Neural crest cell (in vitro differentiated cells): ENCODE results near the gene PNPLA1. TPM values are rescaled to one million over a fixed set of nuclear protein-coding genes. Genes with fewer than 3 reads are reported as not detected.

Experiments used
- DNase-seq: peaks from one replicate; pipeline ENCODE4 v3.0.0; 2021; ENCODE audit warnings: low read depth, mixed read lengths, low spot score
- H3K27ac Mint-ChIP-seq: one replicate; pipeline ENCODE4 v1.8.0; 2021; ENCODE audit warnings: mild to moderate bottlenecking, mixed read lengths; ENCODE audit not compliant: unreplicated experiment
- H3K27me3 Mint-ChIP-seq: 2 replicates; pipeline ENCODE4 v1.8.0; 2021; ENCODE audit warnings: low read depth, mild to moderate bottlenecking, mixed read lengths
- H3K36me3 Mint-ChIP-seq: 2 replicates; pipeline ENCODE4 v1.8.0; 2021; ENCODE audit warnings: low read depth, mild to moderate bottlenecking, mixed read lengths
- H3K4me1 Mint-ChIP-seq: 2 replicates; pipeline ENCODE4 v1.8.0; 2021; ENCODE audit warnings: mixed read lengths
- H3K4me3 Mint-ChIP-seq: one replicate; pipeline ENCODE4 v1.8.0; 2021; ENCODE audit warnings: mild to moderate bottlenecking, mixed read lengths
- H3K9me3 Mint-ChIP-seq: 2 replicates; pipeline ENCODE4 v1.8.0; 2021; ENCODE audit warnings: mixed read lengths
- total RNA-seq: library from RNA; stranded (reverse); gene quantifications from 2 replicates; pipeline ENCODE4 v1.2.1, GENCODE V29; 2021
- TF ChIP-seq, protein P1 (sequence below): fragments of 200-600 bp; sonication (generic); conservative IDR thresholded peaks from 2 replicates; pipeline ENCODE4 v1.5.0; 2021; ENCODE audit warnings: antibody characterized with exemption, mild to moderate bottlenecking

PNPLA1 gene
- total RNA-seq, 1 donor from 2014 or later: not detected

DNA sequence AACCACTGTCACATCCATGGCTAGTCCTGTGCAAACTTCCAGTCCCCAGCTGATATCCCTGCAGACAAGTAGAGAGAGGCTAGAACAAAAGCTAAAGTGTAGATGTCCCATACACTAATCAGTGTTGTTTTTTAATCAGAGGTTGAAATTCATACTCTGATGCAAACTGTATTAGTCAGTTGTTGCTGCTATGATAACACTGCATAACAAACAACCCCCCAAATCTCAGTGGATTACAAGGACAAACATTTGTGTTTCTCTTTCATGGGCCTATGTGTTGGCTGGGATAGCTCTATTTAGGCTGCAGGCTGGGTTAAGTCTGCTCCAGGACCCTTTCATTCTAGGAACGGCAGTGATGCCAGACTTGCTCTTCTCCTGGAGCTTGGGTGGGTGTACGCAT, 40.0 kb downstream of the PNPLA1 start:
- no peaks in the 10 kb centered on the region for H3K27me3 Mint-ChIP-seq
- H3K9me3 Mint-ChIP-seq: no peaks in the 10 kb centered on the region
- TF ChIP-seq, protein P1, sequence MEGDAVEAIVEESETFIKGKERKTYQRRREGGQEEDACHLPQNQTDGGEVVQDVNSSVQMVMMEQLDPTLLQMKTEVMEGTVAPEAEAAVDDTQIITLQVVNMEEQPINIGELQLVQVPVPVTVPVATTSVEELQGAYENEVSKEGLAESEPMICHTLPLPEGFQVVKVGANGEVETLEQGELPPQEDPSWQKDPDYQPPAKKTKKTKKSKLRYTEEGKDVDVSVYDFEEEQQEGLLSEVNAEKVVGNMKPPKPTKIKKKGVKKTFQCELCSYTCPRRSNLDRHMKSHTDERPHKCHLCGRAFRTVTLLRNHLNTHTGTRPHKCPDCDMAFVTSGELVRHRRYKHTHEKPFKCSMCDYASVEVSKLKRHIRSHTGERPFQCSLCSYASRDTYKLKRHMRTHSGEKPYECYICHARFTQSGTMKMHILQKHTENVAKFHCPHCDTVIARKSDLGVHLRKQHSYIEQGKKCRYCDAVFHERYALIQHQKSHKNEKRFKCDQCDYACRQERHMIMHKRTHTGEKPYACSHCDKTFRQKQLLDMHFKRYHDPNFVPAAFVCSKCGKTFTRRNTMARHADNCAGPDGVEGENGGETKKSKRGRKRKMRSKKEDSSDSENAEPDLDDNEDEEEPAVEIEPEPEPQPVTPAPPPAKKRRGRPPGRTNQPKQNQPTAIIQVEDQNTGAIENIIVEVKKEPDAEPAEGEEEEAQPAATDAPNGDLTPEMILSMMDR: no peak
- H3K36me3 Mint-ChIP-seq: no peaks in the 10 kb centered on the region
- no peak for DNase-seq
- H3K4me1 Mint-ChIP-seq: peaks cover 13% of the 10 kb centered on the region
- no peak overlapping the region for H3K27ac Mint-ChIP-seq
- H3K4me3 Mint-ChIP-seq: no peak overlapping the region

DNA sequence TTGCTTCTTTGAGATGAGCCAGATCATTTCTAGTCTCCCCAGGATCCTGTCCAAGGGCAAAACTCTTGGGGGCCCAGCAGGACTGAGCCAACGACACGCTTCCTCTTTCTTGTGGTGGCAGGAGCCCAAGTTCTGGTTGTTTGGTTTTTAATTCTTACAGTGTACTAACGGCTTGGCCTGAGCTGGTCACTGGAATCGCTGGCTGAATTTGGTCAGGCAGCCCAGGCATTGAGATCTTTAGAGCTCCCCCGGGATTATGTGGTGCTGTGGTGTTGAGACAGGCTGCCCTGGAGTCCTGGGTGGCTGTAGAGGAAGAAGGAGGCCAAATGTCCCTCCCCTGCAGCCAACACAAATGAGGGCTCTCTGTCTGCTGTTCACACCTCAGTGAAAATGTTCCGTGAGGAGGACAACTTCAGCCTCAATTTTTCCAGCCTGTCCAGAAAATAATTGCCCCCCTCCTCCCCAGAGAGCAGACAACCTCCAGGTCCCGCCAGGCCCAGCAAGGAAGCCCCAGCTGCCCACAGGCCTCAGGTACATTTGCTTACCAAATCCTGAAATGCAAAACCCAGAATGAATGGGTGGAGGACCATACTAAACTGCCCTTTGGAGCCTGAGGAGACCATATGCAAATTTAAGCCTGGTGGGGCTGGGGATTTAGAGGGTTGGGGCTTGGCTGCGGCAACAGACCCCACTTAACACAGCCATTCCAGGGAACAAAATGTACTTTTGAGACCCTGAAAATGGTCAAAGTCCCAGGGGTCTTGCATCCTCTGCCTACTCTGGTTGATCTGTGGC, 43.2 kb downstream of the PNPLA1 start:
- H3K27ac Mint-ChIP-seq: no peak overlapping the region
- no peaks in the 10 kb centered on the region for H3K9me3 Mint-ChIP-seq
- H3K4me3 Mint-ChIP-seq: no peak overlapping the region
- H3K4me1 Mint-ChIP-seq: peaks cover 7% of the 10 kb centered on the region
- H3K36me3 Mint-ChIP-seq: no peaks in the 10 kb centered on the region
- no peak for DNase-seq
- peaks cover 3% of the 10 kb centered on the region for H3K27me3 Mint-ChIP-seq
- TF ChIP-seq, protein P1: no peak

DNA sequence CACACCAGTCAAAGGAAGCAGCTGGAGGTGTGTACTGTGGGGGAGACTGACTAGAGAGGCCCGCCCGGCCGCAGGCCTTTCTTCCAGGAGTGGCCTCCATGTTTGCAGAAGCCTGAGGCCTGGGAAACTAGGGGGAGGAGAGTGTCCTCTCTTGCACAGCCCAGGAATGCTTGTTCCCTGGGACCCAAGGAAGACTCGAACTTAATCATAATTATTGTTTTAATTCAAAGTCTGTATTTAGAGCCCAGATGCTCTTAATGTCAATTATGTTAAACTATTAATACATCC, 43.7 kb downstream of the PNPLA1 start:
- Mint-ChIP-seq H3K4me3 (no peak overlapping the region), H3K36me3 (no peaks in the 10 kb centered on the region), H3K4me1 (peaks cover 7% of the 10 kb centered on the region), H3K27me3 (peaks cover 3% of the 10 kb centered on the region), H3K27ac (no peak overlapping the region), H3K9me3 (no peaks in the 10 kb centered on the region)
- TF ChIP-seq, protein P1: no peak
- DNase-seq: no peak

DNA sequence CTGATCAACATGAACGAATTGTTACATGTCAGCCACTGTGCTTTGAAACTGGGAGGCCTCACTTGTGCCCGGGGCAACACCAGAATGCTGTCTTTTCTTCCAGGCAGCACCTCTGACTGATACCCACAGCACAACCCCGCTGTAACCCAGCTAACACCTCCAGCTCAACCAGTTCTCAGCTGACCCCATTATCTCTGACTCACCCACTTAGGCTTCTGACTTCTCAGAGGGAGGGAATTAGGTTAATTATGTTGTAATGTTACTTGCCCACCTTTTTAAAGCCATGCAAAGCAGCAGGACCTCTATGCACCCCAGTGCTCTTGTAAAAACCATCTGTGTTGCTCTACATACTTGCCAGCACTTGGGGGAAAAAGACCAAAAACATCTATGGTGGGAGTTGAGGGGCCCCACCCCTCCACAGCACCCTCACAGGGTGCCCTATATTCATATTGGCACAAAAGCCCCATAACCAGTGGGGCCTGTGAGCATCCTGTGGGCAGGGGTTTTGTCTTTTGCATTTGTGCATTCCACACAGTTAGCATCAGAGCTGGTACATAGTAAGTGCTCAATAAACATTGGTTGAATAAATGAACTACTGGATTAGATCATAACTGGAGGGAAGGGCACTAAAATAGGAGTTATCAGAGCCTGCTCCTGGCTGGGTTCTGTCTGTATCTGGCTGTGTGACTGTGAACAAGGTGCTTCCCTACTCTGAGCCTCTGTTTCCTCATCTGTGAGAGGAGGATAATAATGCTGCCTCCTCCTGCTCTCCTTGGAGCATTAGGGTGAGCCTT, 44.6 kb downstream of the PNPLA1 start:
- TF ChIP-seq, protein P1: no peak
- H3K9me3 Mint-ChIP-seq: no peaks in the 10 kb centered on the region
- H3K27ac Mint-ChIP-seq: no peak overlapping the region
- peaks cover 7% of the 10 kb centered on the region for H3K4me1 Mint-ChIP-seq
- peaks cover 3% of the 10 kb centered on the region for H3K27me3 Mint-ChIP-seq
- no peak for DNase-seq
- no peaks in the 10 kb centered on the region for H3K36me3 Mint-ChIP-seq
- H3K4me3 Mint-ChIP-seq: no peak overlapping the region

DNA sequence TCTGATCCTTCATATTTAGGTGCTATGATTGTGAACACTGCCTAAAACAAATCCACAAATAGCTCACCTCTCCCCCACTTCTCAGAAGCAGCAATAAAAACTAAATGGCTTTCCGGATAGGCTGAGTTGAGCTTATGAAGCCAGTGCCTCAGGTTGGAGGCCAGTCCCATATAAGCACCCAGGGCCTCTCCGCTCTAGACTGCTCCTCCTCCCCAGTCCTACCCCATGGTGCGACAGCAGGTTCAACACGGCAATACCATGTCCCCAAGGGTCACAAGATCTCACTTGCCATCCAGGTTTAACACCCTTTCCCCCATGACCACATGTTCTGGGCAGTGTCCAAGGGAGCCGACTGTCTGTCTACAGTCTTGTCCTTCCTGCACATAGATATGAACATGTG, 46.1 kb downstream of the PNPLA1 start:
- Mint-ChIP-seq H3K27ac (no peak overlapping the region), H3K4me3 (no peak overlapping the region), H3K27me3 (peaks cover 3% of the 10 kb centered on the region), H3K9me3 (no peaks in the 10 kb centered on the region), H3K4me1 (peaks cover 7% of the 10 kb centered on the region), H3K36me3 (no peaks in the 10 kb centered on the region)
- TF ChIP-seq, protein P1: no peak
- no peak for DNase-seq
